Aorta (tissue), 5 donors: ENCODE results near the gene EVC2. TPM values are rescaled to one million over a fixed set of nuclear protein-coding genes. Genes with fewer than 3 reads are reported as not detected.

Experiments
- ATAC-seq: fragments of 200-7000 bp; cut with Tn5 transposase; one replicate; pipeline ENCODE4 v1.9.1; 2022; ENCODE audit warnings: moderate library complexity; ENCODE audit not compliant: low FRiP score
- DNase-seq, 2 donors: peaks; one replicate each; pipeline ENCODE4 v3.0.0-alpha.2; 2020
- H3K27ac ChIP-seq, 2 donors: one replicate each; pipeline ENCODE4 v1.5.1; 2013; ENCODE audit warnings: low read length in 2 of 2, mild to moderate bottlenecking in 2 of 2, moderate library complexity in 2 of 2, control low read depth in 1 of 2, inconsistent platforms in 1 of 2, low read depth in 1 of 2
- H3K27me3 ChIP-seq, 2 donors: one replicate each; pipeline ENCODE4 v1.6.1; 2013; ENCODE audit warnings: control low read depth in 1 of 2, low read length in 1 of 2, mild to moderate bottlenecking in 1 of 2, moderate library complexity in 1 of 2; ENCODE audit not compliant: insufficient read depth in 2 of 2, control insufficient read depth in 1 of 2
- H3K36me3 ChIP-seq, 2 donors: one replicate each; pipeline ENCODE4 v1.6.1; 2013; ENCODE audit warnings: control low read depth in 1 of 2, low read length in 1 of 2, mild to moderate bottlenecking in 1 of 2; ENCODE audit not compliant: insufficient read depth in 2 of 2, control insufficient read depth in 1 of 2
- H3K4me1 ChIP-seq, 2 donors: one replicate each; pipeline ENCODE4 v1.6.1; 2013; ENCODE audit warnings: low read length in 2 of 2, control low read depth in 1 of 2, mild to moderate bottlenecking in 1 of 2, moderate library complexity in 1 of 2; ENCODE audit not compliant: insufficient read depth in 2 of 2, control insufficient read depth in 1 of 2
- H3K4me3 ChIP-seq, 2 donors: one replicate each; pipeline ENCODE4 v1.5.1; 2013; ENCODE audit warnings: low read length in 2 of 2, control low read depth in 1 of 2, mild to moderate bottlenecking in 1 of 2
- H3K9me3 ChIP-seq: one replicate; pipeline ENCODE4 v1.6.1; 2013; ENCODE audit warnings: mild to moderate bottlenecking, low read length; ENCODE audit not compliant: control insufficient read depth
- WGBS, 2 donors: extraction: QIAGEN DNeasy Blood & Tissue Kit; methylation state at CpG; one replicate each; pipeline ENCODE4 v1.1.7; 2013; 5-methylcytosine and 5-hydroxymethylcytosine counted together
- intact Hi-C, 2 donors: fragments of 100-400 bp; cut with DNase I; formaldehyde crosslinking; loops; one replicate each; pipeline versions ENCODE4 v1.14.2 to v1.15.0; 2022
- long read RNA-seq, 2 donors: library from polyadenylated mRNA; unstranded; transcript quantifications; one replicate each; pipeline ENCODE4 v2.0.0, GENCODE V29; 2020 to 2021
- polyA plus RNA-seq, 2 donors: library from polyadenylated mRNA; stranded (reverse); fragments of 200-250 nt; gene quantifications; one replicate each; pipeline ENCODE4 v1.2.3, GENCODE V29; 2013
- total RNA-seq, 2 donors: library from RNA; stranded (reverse); fragmentation: NEBNext Ultra II Directional; extraction: Animal tissue kit (Norgen Biotek cat#: 25700); gene quantifications; one replicate each; pipeline ENCODE4 v1.2.1, GENCODE V29; 2021
- donor health status: healthy with polysubstance abuse.
- donor health status: Bipolar disorder and iron deficiency.
- donor health status: DM: no; HTN: no; CAD: no.
- donor health status: DM: no; HTN: no; CAD: no.
- donor health status: DM: yes; HTN: yes; CAD: no.

Gene EVC2, protein sequence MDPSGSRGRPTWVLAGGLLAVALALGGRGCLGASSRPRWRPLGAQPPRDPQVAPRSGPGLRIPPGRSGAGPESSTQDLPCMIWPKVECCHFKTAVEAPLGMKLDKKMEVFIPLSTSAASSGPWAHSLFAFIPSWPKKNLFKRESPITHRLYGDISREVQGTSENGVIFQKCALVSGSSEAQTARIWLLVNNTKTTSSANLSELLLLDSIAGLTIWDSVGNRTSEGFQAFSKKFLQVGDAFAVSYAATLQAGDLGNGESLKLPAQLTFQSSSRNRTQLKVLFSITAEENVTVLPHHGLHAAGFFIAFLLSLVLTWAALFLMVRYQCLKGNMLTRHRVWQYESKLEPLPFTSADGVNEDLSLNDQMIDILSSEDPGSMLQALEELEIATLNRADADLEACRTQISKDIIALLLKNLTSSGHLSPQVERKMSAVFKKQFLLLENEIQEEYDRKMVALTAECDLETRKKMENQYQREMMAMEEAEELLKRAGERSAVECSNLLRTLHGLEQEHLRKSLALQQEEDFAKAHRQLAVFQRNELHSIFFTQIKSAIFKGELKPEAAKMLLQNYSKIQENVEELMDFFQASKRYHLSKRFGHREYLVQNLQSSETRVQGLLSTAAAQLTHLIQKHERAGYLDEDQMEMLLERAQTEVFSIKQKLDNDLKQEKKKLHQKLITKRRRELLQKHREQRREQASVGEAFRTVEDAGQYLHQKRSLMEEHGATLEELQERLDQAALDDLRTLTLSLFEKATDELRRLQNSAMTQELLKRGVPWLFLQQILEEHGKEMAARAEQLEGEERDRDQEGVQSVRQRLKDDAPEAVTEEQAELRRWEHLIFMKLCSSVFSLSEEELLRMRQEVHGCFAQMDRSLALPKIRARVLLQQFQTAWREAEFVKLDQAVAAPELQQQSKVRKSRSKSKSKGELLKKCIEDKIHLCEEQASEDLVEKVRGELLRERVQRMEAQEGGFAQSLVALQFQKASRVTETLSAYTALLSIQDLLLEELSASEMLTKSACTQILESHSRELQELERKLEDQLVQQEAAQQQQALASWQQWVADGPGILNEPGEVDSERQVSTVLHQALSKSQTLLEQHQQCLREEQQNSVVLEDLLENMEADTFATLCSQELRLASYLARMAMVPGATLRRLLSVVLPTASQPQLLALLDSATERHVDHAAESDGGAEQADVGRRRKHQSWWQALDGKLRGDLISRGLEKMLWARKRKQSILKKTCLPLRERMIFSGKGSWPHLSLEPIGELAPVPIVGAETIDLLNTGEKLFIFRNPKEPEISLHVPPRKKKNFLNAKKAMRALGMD
- total RNA-seq = 10 to 100 TPM; 12.2 to 16.0 TPM
- polyA plus RNA-seq = 1 to 10 TPM; 2.1 to 5.9 TPM
- long read RNA-seq, donor 1, partial matches to known transcripts = 4 of 10 reads
- long read RNA-seq, donor 1, other reads (novel, unspliced or antisense) = 6 of 10 reads
- long read RNA-seq, donor 2, full-length matches to known transcripts = 6 of 31 reads
- long read RNA-seq, donor 2, partial matches to known transcripts = 10 of 31 reads
- long read RNA-seq, donor 2, other reads (novel, unspliced or antisense) = 15 of 31 reads

DNA sequence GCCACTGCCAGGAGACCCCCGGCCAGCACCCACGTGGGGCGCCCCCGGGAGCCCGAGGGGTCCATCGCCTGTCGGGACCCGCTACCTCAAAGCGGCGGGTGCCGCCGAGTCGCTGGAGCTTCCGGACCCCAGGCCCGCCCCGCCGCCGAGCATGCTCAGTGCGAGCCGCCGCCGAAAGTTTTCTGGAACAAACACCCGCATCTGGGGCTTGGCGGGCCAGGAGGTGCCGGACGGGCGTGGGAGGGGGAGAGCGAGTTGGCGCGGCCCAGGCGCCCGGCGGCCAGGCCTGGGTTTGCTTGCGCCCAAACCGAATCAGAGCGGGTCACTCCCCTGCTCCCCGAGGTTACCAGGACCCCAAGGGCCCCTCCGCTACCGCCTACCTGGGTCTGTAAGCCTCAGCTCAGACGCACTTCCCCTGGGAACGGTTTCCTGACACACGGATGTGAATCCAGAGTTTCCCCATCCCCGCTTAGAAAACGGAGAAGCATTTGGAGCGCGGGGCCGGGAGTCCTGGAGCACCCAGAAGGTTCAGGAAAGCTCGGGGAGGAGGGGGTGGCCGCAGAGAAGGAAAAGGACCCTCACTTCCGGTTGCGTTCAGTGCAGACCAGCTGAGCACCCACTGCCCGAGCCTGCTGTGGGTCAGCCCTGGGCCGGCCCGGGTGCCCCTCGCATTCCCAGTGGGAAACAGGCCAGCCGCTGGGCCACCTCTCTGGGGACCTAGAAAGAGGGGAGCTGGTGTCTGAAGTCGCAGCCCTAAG is at the start of gene EVC2:
Gene EVC2, minus strand, starts transcription at position 111 of the 758 bp plus-strand sequence. Its CDS starts 46 bp downstream, at position 65.
- no peaks in the 10 kb centered on the region for H3K9me3 ChIP-seq
- DNase-seq (peak; percentile 82 to 94), ATAC-seq (peak; percentile 83)
- peak within 1 kb of the TSS; percentile 75 to 95 for H3K4me3 ChIP-seq
- 2 to 3% methylated on average over 55 to 57 of the region's 57 CpGs for WGBS, 2 donors
- peaks cover 4 to 6% of the 10 kb centered on the region in 2 donors for H3K4me1 ChIP-seq
- no peaks in the 10 kb centered on the region for H3K36me3 ChIP-seq
- H3K27me3 ChIP-seq = no peaks in the 10 kb centered on the region
- intact Hi-C loops = no loop called here
- H3K27ac ChIP-seq = peak within 1 kb of the TSS; percentile 69 to 97

- Histone ChIP-seq H3K4me1 (no peaks in the 10 kb centered on the region), H3K27ac (no peak overlapping the region), H3K4me3 (no peak overlapping the region), H3K9me3 (no peaks in the 10 kb centered on the region), H3K36me3 (peaks cover 0 to 14% of the 10 kb centered on the region in 2 donors), H3K27me3 (no peaks in the 10 kb centered on the region)
- ATAC-seq (no peak), DNase-seq (no peak)
- intact Hi-C loops = no loop called here
- 93 to 95% methylated on average over 10 of the region's 10 CpGs for WGBS, 2 donors
Observed at GRCh38 chr4:5757954-5758353, 49.6 kb upstream of the EVC2 start.

DNA sequence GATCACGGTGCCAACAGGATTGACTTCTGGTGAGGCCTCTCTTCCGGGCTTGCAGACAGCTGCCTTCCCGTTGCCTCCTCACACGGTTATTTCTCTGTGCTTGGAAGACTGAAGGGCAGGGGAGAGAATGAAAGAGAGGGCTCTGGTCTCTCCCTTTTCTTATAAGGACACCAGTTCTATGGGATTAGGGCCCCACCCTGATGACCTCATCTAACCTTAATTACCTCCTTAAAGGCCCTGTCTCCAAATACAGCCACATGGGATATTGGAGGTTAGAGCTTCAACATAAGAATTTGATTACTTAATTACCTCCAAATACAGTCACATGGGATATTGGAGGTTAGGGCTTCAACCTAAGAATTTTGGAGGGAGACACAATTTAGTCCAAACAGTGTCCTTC is 49.2 kb upstream of the EVC2 start:
- Histone ChIP-seq H3K27me3 (no peaks in the 10 kb centered on the region), H3K36me3 (peaks cover 0 to 14% of the 10 kb centered on the region in 2 donors), H3K27ac (no peak overlapping the region), H3K4me1 (no peaks in the 10 kb centered on the region), H3K4me3 (no peak overlapping the region), H3K9me3 (no peaks in the 10 kb centered on the region)
- intact Hi-C loops = no loop called here
- WGBS, 2 donors = 96 to 98% methylated on average over 4 of the region's 4 CpGs
- DNase-seq = no peak
- ATAC-seq = no peak

GRCh38 chr4:5757091-5757490 is 48.7 kb upstream of the EVC2 start:
- H3K4me3 ChIP-seq = no peak overlapping the region
- H3K9me3 ChIP-seq = no peaks in the 10 kb centered on the region
- H3K27ac ChIP-seq = no peak overlapping the region
- DNase-seq (no peak), ATAC-seq (no peak)
- WGBS, 2 donors = 95% methylated on average over 7 of the region's 7 CpGs
- H3K36me3 ChIP-seq = peaks cover 0 to 14% of the 10 kb centered on the region in 2 donors
- no peaks in the 10 kb centered on the region for H3K4me1 ChIP-seq
- H3K27me3 ChIP-seq = no peaks in the 10 kb centered on the region
- intact Hi-C loops = no loop called here

DNA sequence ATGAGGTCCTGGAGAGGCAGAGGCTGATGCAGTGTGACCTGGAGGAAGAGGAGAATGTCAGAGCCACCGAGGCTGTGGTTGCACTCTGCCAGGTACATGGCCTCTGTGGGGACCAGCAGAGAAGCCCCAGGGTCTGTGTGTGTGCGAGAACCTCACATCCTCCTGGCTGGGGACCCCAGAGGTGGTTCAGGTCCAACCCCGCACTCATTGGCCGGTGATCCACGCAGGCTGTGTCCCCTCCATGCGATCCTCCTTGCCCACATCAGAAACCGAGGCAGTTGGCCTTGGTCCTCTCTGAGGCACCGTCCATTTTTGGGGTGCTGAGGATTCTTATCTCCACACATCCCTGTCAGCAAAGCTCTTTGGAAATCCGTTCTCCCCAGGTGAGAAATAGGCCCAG is 47.9 kb upstream of the EVC2 start:
- ATAC-seq (no peak), DNase-seq (no peak)
- H3K4me3 ChIP-seq = no peak overlapping the region
- H3K9me3 ChIP-seq = no peaks in the 10 kb centered on the region
- H3K36me3 ChIP-seq = peaks cover 0 to 14% of the 10 kb centered on the region in 2 donors
- H3K4me1 ChIP-seq = no peaks in the 10 kb centered on the region
- intact Hi-C loops = no loop called here
- H3K27me3 ChIP-seq = no peaks in the 10 kb centered on the region
- WGBS, 2 donors = 94 to 95% methylated on average over 9 of the region's 9 CpGs
- no peak overlapping the region for H3K27ac ChIP-seq

DNA sequence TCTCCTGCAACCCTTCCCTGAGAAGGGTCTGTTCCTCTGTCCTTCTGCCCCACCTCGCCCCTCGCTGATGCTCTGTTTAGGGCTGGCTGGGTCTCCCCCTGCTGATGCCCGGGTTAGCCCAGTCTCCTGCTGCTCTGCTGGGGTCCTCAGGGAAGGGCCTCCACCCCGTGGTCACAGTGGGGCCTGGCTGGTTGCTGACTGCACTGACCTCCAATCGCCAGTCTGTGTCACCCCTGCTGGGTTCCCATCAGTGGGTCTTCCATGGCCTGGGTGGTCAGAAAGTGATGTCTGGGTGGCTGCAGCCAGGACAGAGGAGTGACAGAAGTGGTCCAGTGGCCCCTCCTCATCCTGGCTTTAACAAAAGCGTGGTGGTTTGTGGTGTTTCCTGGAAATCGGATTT is 47.3 kb upstream of the EVC2 start:
- intact Hi-C loops = no loop called here
- no peaks in the 10 kb centered on the region for H3K27me3 ChIP-seq
- H3K4me1 ChIP-seq = no peaks in the 10 kb centered on the region
- no peak overlapping the region for H3K4me3 ChIP-seq
- DNase-seq (no peak), ATAC-seq (no peak)
- 71 to 73% methylated on average over 7 of the region's 7 CpGs for WGBS, 2 donors
- no peaks in the 10 kb centered on the region for H3K9me3 ChIP-seq
- H3K27ac ChIP-seq = no peak overlapping the region
- peaks cover 0 to 14% of the 10 kb centered on the region in 2 donors for H3K36me3 ChIP-seq

- peaks cover 0 to 14% of the 10 kb centered on the region in 2 donors for H3K36me3 ChIP-seq
- no peaks in the 10 kb centered on the region for H3K9me3 ChIP-seq
- H3K4me1 ChIP-seq = no peaks in the 10 kb centered on the region
- H3K4me3 ChIP-seq = no peak overlapping the region
- H3K27me3 ChIP-seq = no peaks in the 10 kb centered on the region
- no peak for ATAC-seq
- H3K27ac ChIP-seq = no peak overlapping the region
- intact Hi-C loops = no loop called here
- no peak for DNase-seq
- WGBS, 2 donors = 95% methylated on average over 16 of the region's 16 CpGs
Observed at GRCh38 chr4:5755161-5755560, 46.8 kb upstream of the EVC2 start.
